IMR-90 (cell line): ENCODE measurements around the gene SLC4A11. TPM values are rescaled to one million over a fixed set of nuclear protein-coding genes. Genes with fewer than 3 reads are reported as not detected.

Source experiments
- ATAC-seq: fragments of 200-7000 bp; cut with Tn5 transposase; 2 replicates; pipeline ENCODE4 v1.9.1; 2020; ENCODE audit warnings: low read depth, mild to moderate bottlenecking, moderate library complexity
- BruUV-seq: library from RNA; stranded (reverse); fragments of 400-500 nt; replicated peaks from 2 replicates; lab custom pipeline; 2021; lab: Mats Ljungman, UMichigan
- CTCF ChIA-PET: fragments of 300-600 bp; formaldehyde crosslinking; extraction: SDS; loops from one replicate; lab custom pipeline; 2021; ENCODE audit warnings: antibody characterized with exemption; lab: Yijun Ruan, JAX
- POLR2A ChIA-PET: fragments of 300-600 bp; sonication (Branson Sonifier 250); formaldehyde crosslinking; loops from one replicate; lab custom pipeline; 2022; ENCODE audit warnings: antibody characterized with exemption; ENCODE audit not compliant: unreplicated experiment; lab: Charles Lee
- DNase-seq: peaks from one replicate; pipeline ENCODE4 v3.0.0; 2013
- H2AFZ ChIP-seq: replicated peaks from 2 replicates; pipeline ENCODE3; 2013; ENCODE audit warnings: low read length, mild to moderate bottlenecking; ENCODE audit not compliant: poor library complexity
- H2AK5ac ChIP-seq: 2 replicates; pipeline ENCODE4 v1.6.1; 2013; ENCODE audit warnings: low read depth, low read length, inconsistent platforms
- H2AK9ac ChIP-seq: replicated peaks from 2 replicates; pipeline ENCODE3; 2013; ENCODE audit warnings: mild to moderate bottlenecking, low read depth, low read length, moderate library complexity; ENCODE audit not compliant: poor library complexity
- H2BK120ac ChIP-seq: 2 replicates; pipeline ENCODE4 v1.6.1; 2013; ENCODE audit warnings: low read depth, low read length, inconsistent platforms
- H2BK15ac ChIP-seq: 3 replicates; pipeline ENCODE4 v1.6.1; 2013; ENCODE audit warnings: low read depth, low read length, inconsistent platforms
- H2BK20ac ChIP-seq: 2 replicates; pipeline ENCODE4 v1.6.1; 2013; ENCODE audit warnings: low read depth, mild to moderate bottlenecking, inconsistent platforms, low read length, moderate library complexity
- H2BK5ac ChIP-seq: 2 replicates; pipeline ENCODE4 v1.6.1; 2013; ENCODE audit warnings: mild to moderate bottlenecking, low read depth, low read length, inconsistent platforms; ENCODE audit not compliant: poor library complexity, severe bottlenecking
- H3K14ac ChIP-seq: replicated peaks from 2 replicates; pipeline ENCODE4 v1.6.1; 2013; ENCODE audit warnings: low read depth, low read length, inconsistent platforms
- H3K18ac ChIP-seq: 2 replicates; pipeline ENCODE4 v1.6.1; 2013; ENCODE audit warnings: low read depth, low read length, control low read depth
- H3K23ac ChIP-seq: 2 replicates; pipeline ENCODE4 v1.6.1; 2013; ENCODE audit warnings: low read depth, low read length, inconsistent platforms
- H3K27ac ChIP-seq: 2 replicates; pipeline ENCODE4 v1.5.1; 2013; ENCODE audit warnings: mild to moderate bottlenecking, control low read depth, low read length; ENCODE audit not compliant: insufficient read depth
- H3K27me3 ChIP-seq: 2 replicates; pipeline ENCODE4 v1.6.1; 2013; ENCODE audit warnings: low read length; ENCODE audit not compliant: control insufficient read depth, insufficient read depth
- H3K36me3 ChIP-seq: 2 replicates; pipeline ENCODE4 v1.6.1; 2013; ENCODE audit warnings: low read length, mixed read lengths; ENCODE audit not compliant: control insufficient read depth, insufficient read depth
- H3K4ac ChIP-seq: 2 replicates; pipeline ENCODE4 v1.6.1; 2013; ENCODE audit warnings: low read depth, low read length, inconsistent platforms
- H3K4me1 ChIP-seq: 2 replicates; pipeline ENCODE4 v1.6.1; 2013; ENCODE audit warnings: low read length, mixed read lengths; ENCODE audit not compliant: control insufficient read depth, insufficient read depth
- H3K4me2 ChIP-seq: 2 replicates; pipeline ENCODE4 v1.6.1; 2013; ENCODE audit warnings: low read depth, mild to moderate bottlenecking, control low read depth, low read length, moderate library complexity
- H3K4me3 ChIP-seq: 2 replicates; pipeline ENCODE4 v1.5.1; 2013; ENCODE audit warnings: low read depth, mild to moderate bottlenecking, control low read depth, low read length, moderate library complexity; ENCODE audit not compliant: insufficient read depth
- H3K56ac ChIP-seq: 2 replicates; pipeline ENCODE4 v1.6.1; 2013; ENCODE audit warnings: low read length, inconsistent platforms; ENCODE audit not compliant: insufficient read depth; ENCODE audit errors: extremely low read depth
- H3K79me1 ChIP-seq, 2 experiments: 2 replicates each; pipeline ENCODE4 v1.6.1; 2013; ENCODE audit warnings: low read length in 2 of 2, inconsistent platforms in 1 of 2, low read depth in 1 of 2
- H3K9ac ChIP-seq: 2 replicates; pipeline ENCODE4 v1.6.1; 2013; ENCODE audit warnings: low read depth, low read length, control low read depth
- H3K9me1 ChIP-seq: 2 replicates; pipeline ENCODE4 v1.6.1; 2013; ENCODE audit warnings: low read length, inconsistent platforms; ENCODE audit not compliant: insufficient read depth
- H3K9me3 ChIP-seq: 2 replicates; pipeline ENCODE4 v1.6.1; 2013; ENCODE audit warnings: low read length; ENCODE audit not compliant: control insufficient read depth, insufficient read depth
- H4K20me1 ChIP-seq: 2 replicates; pipeline ENCODE4 v1.6.1; 2013; ENCODE audit warnings: low read length, inconsistent platforms; ENCODE audit not compliant: insufficient read depth
- H4K5ac ChIP-seq: 2 replicates; pipeline ENCODE4 v1.6.1; 2013; ENCODE audit warnings: mild to moderate bottlenecking, low read depth, low read length, control low read depth
- H4K8ac ChIP-seq, 2 experiments: 2 replicates each; pipeline ENCODE4 v1.6.1; 2013; ENCODE audit warnings: low read depth in 2 of 2, low read length in 2 of 2, control low read depth in 1 of 2, inconsistent platforms in 1 of 2
- H4K91ac ChIP-seq: 2 replicates; pipeline ENCODE4 v1.6.1; 2013; ENCODE audit warnings: low read depth, low read length, inconsistent platforms; ENCODE audit not compliant: insufficient read depth
- CEBPB ChIP-seq: IDR thresholded peaks from 2 replicates; pipeline ENCODE4 v1.6.1; 2012; ENCODE audit warnings: low read depth, low read length, improper control_type of control experiment
- CHD1 ChIP-seq: IDR thresholded peaks from 2 replicates; pipeline ENCODE4 v1.6.1; 2012; ENCODE audit warnings: low read depth, low read length, improper control_type of control experiment
- CTCF ChIP-seq: conservative IDR thresholded peaks from 2 replicates; pipeline ENCODE4 v1.5.1; 2012; ENCODE audit warnings: mild to moderate bottlenecking, low read depth, low read length, improper control_type of control experiment
- FOS ChIP-seq: fragments of 150-350 bp; IDR thresholded peaks from 2 replicates; pipeline ENCODE4 v1.6.1; 2016; ENCODE audit warnings: low read depth, low read length
- MAFK ChIP-seq: IDR thresholded peaks from 2 replicates; pipeline ENCODE4 v1.6.1; 2012; ENCODE audit warnings: low read depth, low read length, improper control_type of control experiment
- MXI1 ChIP-seq: IDR thresholded peaks from 2 replicates; pipeline ENCODE4 v1.6.1; 2012; ENCODE audit warnings: low read depth, mild to moderate bottlenecking, low read length, moderate library complexity, borderline replicate concordance
- NFE2L2 ChIP-seq: fragments of 150-350 bp; IDR thresholded peaks from 2 replicates; pipeline ENCODE4 v1.6.1; 2016; ENCODE audit warnings: low read depth, mild to moderate bottlenecking, low read length
- RAD21 ChIP-seq: IDR thresholded peaks from 2 replicates; pipeline ENCODE4 v1.6.1; 2012; ENCODE audit warnings: low read length, improper control_type of control experiment
- USF2 ChIP-seq: fragments of 150-350 bp; IDR thresholded peaks from 2 replicates; pipeline ENCODE4 v1.6.1; 2017; ENCODE audit warnings: mild to moderate bottlenecking, antibody characterized with exemption, low read length, low read depth
- WGBS, 2 experiments: methylation state at CpG; one replicate each; pipeline versions ENCODE4 v1.1.5 to v1.1.7; 2013; ENCODE audit warnings: missing lambda C conversion rate in 2 of 2; ENCODE audit not compliant: insufficient read length in 1 of 2; ENCODE audit errors: extremely low coverage in 2 of 2; 5-methylcytosine and 5-hydroxymethylcytosine counted together
- dilution Hi-C: fragments of 300-500 bp; cut with HindIII; formaldehyde crosslinking; loops from one replicate; pipeline ENCODE4 v1.14.3; 2018; ENCODE audit warnings: low sequenced_read_pairs; ENCODE audit not compliant: unreplicated experiment
- in situ Hi-C: fragments of 300-500 bp; cut with MboI; formaldehyde crosslinking; loops from 3 replicates; pipeline ENCODE4 v1.14.3; 2019; ENCODE audit warnings: low sequenced_read_pairs, inconsistent platforms, mixed read lengths
- intact Hi-C: fragments of 100-400 bp; cut with micrococcal nuclease; formaldehyde crosslinking; loops from 2 replicates; pipeline ENCODE4 v1.10.0; 2022
- polyA plus RNA-seq, 3 experiments: library from polyadenylated mRNA; depleted of rRNA; stranded (reverse); fragments of >200 nt; gene quantifications; 2 replicates each; pipeline ENCODE4 v1.2.3, GENCODE V29; 2012; ENCODE audit warnings: low replicate concordance in 1 of 3
- total RNA-seq: library from RNA; depleted of rRNA; stranded (reverse); fragments of >200 nt; gene quantifications from 2 replicates; pipeline ENCODE4 v1.2.3, GENCODE V29; 2012

SLC4A11 gene
- total and polyA plus RNA-seq, 2 of the 4 experiments (the other 2 are of a cell fraction) = 0.36 to 0.79 TPM

GRCh38 chr20:3237958-3238615, 903 bp downstream of the SLC4A11 start:
- intact Hi-C loops = no loop called here
- H4K20me1 ChIP-seq = peaks cover 4% of the 10 kb centered on the region; the same call in 1 of the 2 replicates
- no peak overlapping the region for H4K91ac ChIP-seq
- in situ Hi-C loops = no loop called here
- H3K36me3 ChIP-seq = no peaks in the 10 kb centered on the region
- ChIA-PET POLR2A (no interaction called here), CTCF (no interaction called here)
- H2BK120ac ChIP-seq = no peak overlapping the region
- peak overlapping the region; percentile 64 for H3K4me3 ChIP-seq
- H2AK5ac ChIP-seq = no peak overlapping the region
- H3K79me1 ChIP-seq = no peaks in the 10 kb centered on the region
- H3K23ac ChIP-seq = no peak overlapping the region
- no peaks in the 10 kb centered on the region for H3K9me3 ChIP-seq
- H3K14ac ChIP-seq = no peak overlapping the region
- peaks cover 36% of the 10 kb centered on the region for H3K27me3 ChIP-seq
- no peak overlapping the region for H2BK5ac ChIP-seq
- H2BK15ac ChIP-seq = no peak overlapping the region
- BruUV-seq = no TSS peak
- dilution Hi-C loops = no loop called here
- no peaks in the 10 kb centered on the region for H3K9me1 ChIP-seq
- H4K8ac ChIP-seq = no peak overlapping the region
- no peak overlapping the region for H3K4ac ChIP-seq
- no peak overlapping the region for H2BK20ac ChIP-seq
- no peak overlapping the region for H3K9ac ChIP-seq
- no peak overlapping the region for H3K18ac ChIP-seq
- 2% methylated on average over 19 of the region's 59 CpGs; no CpG with 5 or more reads in 1 of the 2 experiments for WGBS, 2 experiments
- no peaks in the 10 kb centered on the region; the same call in 1 of the 2 replicates for H3K4me1 ChIP-seq
- no peak for TF ChIP-seq NFE2L2
- TF ChIP-seq USF2 = no peak
- TF ChIP-seq MAFK = no peak
- no peak for TF ChIP-seq CHD1
- no peak for TF ChIP-seq RAD21
- TF ChIP-seq CTCF = no peak
- TF ChIP-seq MXI1 = no peak
- TF ChIP-seq CEBPB = no peak
- no peak for TF ChIP-seq FOS
- peak overlapping the region; percentile 43 for H3K4me2 ChIP-seq
- no peak overlapping the region for H4K5ac ChIP-seq
- no peak for ATAC-seq
- no peak overlapping the region for H3K27ac ChIP-seq
- peak overlapping the region; percentile 70 for H2AK9ac ChIP-seq
- H2AFZ ChIP-seq = peak overlapping the region; percentile 92
- DNase-seq = no peak
- no peak overlapping the region for H3K56ac ChIP-seq
